Measurements from ENCODE around the gene SPEM3.

The SPEM3 gene

DNA sequence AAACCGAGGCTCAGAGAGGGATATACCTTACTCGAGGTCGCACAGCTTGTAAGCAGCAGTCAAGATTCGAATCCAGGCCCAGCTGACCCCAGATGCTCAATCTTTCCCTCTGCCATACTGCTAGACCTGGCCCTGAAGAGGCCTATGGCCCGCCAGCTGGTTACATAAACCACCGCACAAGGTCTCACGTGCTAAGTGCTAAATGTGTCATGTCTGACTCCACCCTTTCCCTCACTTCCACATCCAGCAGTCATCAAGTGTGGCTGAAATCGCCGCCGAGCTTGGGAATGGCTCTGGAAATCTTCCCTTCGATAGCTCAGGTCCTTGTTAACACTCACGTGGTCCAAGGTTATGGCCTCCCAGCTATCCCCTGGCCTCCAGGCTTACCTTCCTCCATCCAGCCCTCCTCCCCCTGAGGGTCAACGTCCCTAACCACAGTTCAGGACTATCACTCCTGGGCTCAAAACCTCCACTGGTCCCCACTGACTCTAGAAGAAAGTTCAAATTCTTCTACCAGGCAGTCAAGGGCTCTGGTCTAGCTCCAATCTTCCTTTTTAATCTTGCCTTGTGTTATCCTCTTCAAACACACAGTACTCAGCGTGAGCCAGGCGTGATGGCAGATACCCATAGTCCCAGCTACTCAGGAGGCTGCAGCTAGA lies 47.2 kb downstream of the SPEM3 start:
- Histone ChIP-seq H3K14ac (ENCODE audit: low read length in 2 of 2) (peak overlapping the region in 1 of 2 experiments; percentile 68), H2BK15ac (ENCODE audit: low read depth, poor library complexity, severe bottlenecking) (no peak overlapping the region), H4K91ac (ENCODE audit: low read length) (no peak overlapping the region), H3K4me1 (ENCODE audit: control insufficient read depth, insufficient read depth, low read depth, low read length) (peaks cover 37% of the 10 kb centered on the region), H3K9me3 (ENCODE audit: control insufficient read depth, low read length) (no peaks in the 10 kb centered on the region), H3K4me3 (ENCODE audit: insufficient read depth in 1 of 2, low read depth in 1 of 2, low read length in 2 of 2) (peak overlapping the region in 1 of 2 experiments; percentile 90), H2BK12ac (ENCODE audit: low read length in 2 of 2) (peak overlapping the region in 1 of 2 experiments; percentile 49), H3K27ac (ENCODE audit: low read length, poor library complexity, severe bottlenecking) (peak overlapping the region; percentile 28), H2AFZ (ENCODE audit: low read depth, low read length) (no peak overlapping the region), H2BK5ac (ENCODE audit: low read depth, low read length, poor library complexity, severe bottlenecking) (no peak overlapping the region), H3K23ac (ENCODE audit: low read length in 2 of 2) (no peak overlapping the region), H2BK120ac (ENCODE audit: low read depth, low read length) (no peak overlapping the region), H2AK5ac (ENCODE audit: low read length, severe bottlenecking) (peak overlapping the region; percentile 17), H3K4me2 (ENCODE audit: low read length, poor library complexity, severe bottlenecking) (no peak overlapping the region), H3K27me3 (ENCODE audit: control insufficient read depth in 1 of 2, insufficient read depth in 1 of 2, low read length in 2 of 2) (no peaks in the 10 kb centered on the region), H3K9ac (ENCODE audit: low read length) (peak overlapping the region; percentile 94), H3K36me3 (ENCODE audit: control insufficient read depth in 1 of 2, insufficient read depth in 2 of 2, low read depth in 1 of 2, low read length in 2 of 2) (peaks cover 0 to 5% of the 10 kb centered on the region in 2 experiments), H3K18ac (ENCODE audit: low read depth in 1 of 2, low read length in 2 of 2) (peak overlapping the region in 1 of 2 experiments; percentile 23), H4K8ac (ENCODE audit: low read length) (no peak overlapping the region), H3K79me1 (replicated peaks; ENCODE audit: low read length, poor library complexity, severe bottlenecking) (peaks cover 5% of the 10 kb centered on the region), H3K4ac (ENCODE audit: low read depth in 1 of 2, low read length in 2 of 2) (no peak overlapping the region)
- 91% methylated on average over 15 of the region's 15 CpGs for WGBS
- DNase-seq, result peak; percentile 54

DNA sequence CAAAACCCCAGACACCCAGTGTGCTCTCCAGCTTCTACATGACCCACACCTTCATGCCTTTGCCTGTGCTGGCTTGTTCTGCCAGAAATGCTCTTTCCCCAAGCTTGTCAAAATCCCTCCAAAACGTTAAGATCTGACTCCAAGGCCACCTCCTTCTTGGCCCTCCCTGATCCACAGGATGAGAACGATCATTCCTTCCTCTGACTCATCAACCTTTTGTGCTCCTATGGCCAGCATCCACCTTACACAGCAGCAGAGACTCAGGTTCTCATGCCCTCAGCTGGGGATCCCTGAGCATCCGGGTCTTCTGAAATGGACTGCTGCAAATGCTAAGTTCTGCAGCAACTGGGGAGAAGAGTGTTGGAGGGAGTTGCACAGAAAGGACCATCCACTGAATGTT lies 47.8 kb downstream of the SPEM3 start:
- Histone ChIP-seq H3K4me2 (ENCODE audit: low read length, poor library complexity, severe bottlenecking) (no peak overlapping the region), H3K9me3 (ENCODE audit: control insufficient read depth, low read length) (no peaks in the 10 kb centered on the region), H4K91ac (ENCODE audit: low read length) (no peak overlapping the region), H3K27ac (ENCODE audit: low read length, poor library complexity, severe bottlenecking) (no peak overlapping the region), H3K27me3 (ENCODE audit: control insufficient read depth in 1 of 2, insufficient read depth in 1 of 2, low read length in 2 of 2) (no peaks in the 10 kb centered on the region), H2AK5ac (ENCODE audit: low read length, severe bottlenecking) (peak overlapping the region; percentile 17), H4K8ac (ENCODE audit: low read length) (no peak overlapping the region), H3K9ac (ENCODE audit: low read length) (peak overlapping the region; percentile 94), H3K14ac (ENCODE audit: low read length in 2 of 2) (no peak overlapping the region), H3K4ac (ENCODE audit: low read depth in 1 of 2, low read length in 2 of 2) (no peak overlapping the region), H3K23ac (ENCODE audit: low read length in 2 of 2) (peak overlapping the region in 1 of 2 experiments; percentile 74), H2AFZ (ENCODE audit: low read depth, low read length) (no peak overlapping the region), H2BK120ac (ENCODE audit: low read depth, low read length) (no peak overlapping the region), H2BK5ac (ENCODE audit: low read depth, low read length, poor library complexity, severe bottlenecking) (no peak overlapping the region), H3K4me3 (ENCODE audit: insufficient read depth in 1 of 2, low read depth in 1 of 2, low read length in 2 of 2) (peak overlapping the region in 1 of 2 experiments; percentile 90), H2BK12ac (ENCODE audit: low read length in 2 of 2) (peak overlapping the region; percentile 49 to 63), H3K79me1 (replicated peaks; ENCODE audit: low read length, poor library complexity, severe bottlenecking) (peaks cover 3% of the 10 kb centered on the region), H3K36me3 (ENCODE audit: control insufficient read depth in 1 of 2, insufficient read depth in 2 of 2, low read depth in 1 of 2, low read length in 2 of 2) (peaks cover 0 to 5% of the 10 kb centered on the region in 2 experiments), H3K4me1 (ENCODE audit: control insufficient read depth, insufficient read depth, low read depth, low read length) (peaks cover 37% of the 10 kb centered on the region), H3K18ac (ENCODE audit: low read depth in 1 of 2, low read length in 2 of 2) (peak overlapping the region in 1 of 2 experiments; percentile 28), H2BK15ac (ENCODE audit: low read depth, poor library complexity, severe bottlenecking) (no peak overlapping the region)
- DNase-seq, result peak; percentile 55
- WGBS, result 34% methylated on average over 3 of the region's 3 CpGs

DNA sequence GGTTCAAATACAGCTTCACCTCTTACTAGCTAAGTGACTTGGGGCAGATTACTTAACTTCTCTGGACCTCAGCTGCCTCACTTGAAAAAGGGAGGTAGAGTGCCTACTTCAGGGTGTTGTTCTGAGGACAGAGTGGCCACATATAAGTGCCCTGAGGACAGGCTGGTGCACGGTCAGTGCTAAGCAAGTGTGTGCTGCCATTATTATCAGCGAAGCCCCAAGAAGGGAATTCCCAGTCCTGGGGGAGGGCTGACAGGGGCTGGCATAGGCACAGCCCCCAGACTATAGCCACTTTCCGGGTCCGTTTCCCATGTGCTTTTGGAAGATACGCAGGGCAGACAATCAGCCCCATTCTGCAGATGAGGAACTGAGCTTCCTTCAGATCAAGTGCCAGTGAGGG lies 48.3 kb downstream of the SPEM3 start:
- H3K23ac ChIP-seq (ENCODE audit: low read length in 2 of 2), result no peak overlapping the region
- peak overlapping the region; percentile 94 for H3K9ac ChIP-seq (ENCODE audit: low read length)
- no peaks in the 10 kb centered on the region for H3K27me3 ChIP-seq (ENCODE audit: control insufficient read depth in 1 of 2, insufficient read depth in 1 of 2, low read length in 2 of 2)
- H3K79me1 ChIP-seq (replicated peaks; ENCODE audit: low read length, poor library complexity, severe bottlenecking), result peaks cover 4% of the 10 kb centered on the region
- H3K36me3 ChIP-seq (ENCODE audit: control insufficient read depth in 1 of 2, insufficient read depth in 2 of 2, low read depth in 1 of 2, low read length in 2 of 2), result peaks cover 0 to 5% of the 10 kb centered on the region in 2 experiments
- H4K91ac ChIP-seq (ENCODE audit: low read length), result no peak overlapping the region
- no peak overlapping the region for H2AFZ ChIP-seq (ENCODE audit: low read depth, low read length)
- H3K4ac ChIP-seq (ENCODE audit: low read depth in 1 of 2, low read length in 2 of 2), result no peak overlapping the region
- peak overlapping the region; percentile 4 to 72 for H3K18ac ChIP-seq (ENCODE audit: low read depth in 1 of 2, low read length in 2 of 2)
- no peak overlapping the region for H2AK5ac ChIP-seq (ENCODE audit: low read length, severe bottlenecking)
- peak overlapping the region; percentile 9 to 69 for H2BK12ac ChIP-seq (ENCODE audit: low read length in 2 of 2)
- H4K8ac ChIP-seq (ENCODE audit: low read length), result no peak overlapping the region
- DNase-seq, result no peak
- no peak overlapping the region for H2BK120ac ChIP-seq (ENCODE audit: low read depth, low read length)
- H3K4me2 ChIP-seq (ENCODE audit: low read length, poor library complexity, severe bottlenecking), result peak overlapping the region; percentile 91
- peak overlapping the region in 1 of 2 experiments; percentile 90 for H3K4me3 ChIP-seq (ENCODE audit: insufficient read depth in 1 of 2, low read depth in 1 of 2, low read length in 2 of 2)
- peaks cover 37% of the 10 kb centered on the region for H3K4me1 ChIP-seq (ENCODE audit: control insufficient read depth, insufficient read depth, low read depth, low read length)
- peak overlapping the region; percentile 86 for H3K27ac ChIP-seq (ENCODE audit: low read length, poor library complexity, severe bottlenecking)
- H3K9me3 ChIP-seq (ENCODE audit: control insufficient read depth, low read length), result no peaks in the 10 kb centered on the region
- WGBS, result 96% methylated on average over 5 of the region's 5 CpGs
- no peak overlapping the region for H2BK5ac ChIP-seq (ENCODE audit: low read depth, low read length, poor library complexity, severe bottlenecking)
- no peak overlapping the region for H2BK15ac ChIP-seq (ENCODE audit: low read depth, poor library complexity, severe bottlenecking)
- H3K14ac ChIP-seq (ENCODE audit: low read length in 2 of 2), result peak overlapping the region in 1 of 2 experiments; percentile 19

DNA sequence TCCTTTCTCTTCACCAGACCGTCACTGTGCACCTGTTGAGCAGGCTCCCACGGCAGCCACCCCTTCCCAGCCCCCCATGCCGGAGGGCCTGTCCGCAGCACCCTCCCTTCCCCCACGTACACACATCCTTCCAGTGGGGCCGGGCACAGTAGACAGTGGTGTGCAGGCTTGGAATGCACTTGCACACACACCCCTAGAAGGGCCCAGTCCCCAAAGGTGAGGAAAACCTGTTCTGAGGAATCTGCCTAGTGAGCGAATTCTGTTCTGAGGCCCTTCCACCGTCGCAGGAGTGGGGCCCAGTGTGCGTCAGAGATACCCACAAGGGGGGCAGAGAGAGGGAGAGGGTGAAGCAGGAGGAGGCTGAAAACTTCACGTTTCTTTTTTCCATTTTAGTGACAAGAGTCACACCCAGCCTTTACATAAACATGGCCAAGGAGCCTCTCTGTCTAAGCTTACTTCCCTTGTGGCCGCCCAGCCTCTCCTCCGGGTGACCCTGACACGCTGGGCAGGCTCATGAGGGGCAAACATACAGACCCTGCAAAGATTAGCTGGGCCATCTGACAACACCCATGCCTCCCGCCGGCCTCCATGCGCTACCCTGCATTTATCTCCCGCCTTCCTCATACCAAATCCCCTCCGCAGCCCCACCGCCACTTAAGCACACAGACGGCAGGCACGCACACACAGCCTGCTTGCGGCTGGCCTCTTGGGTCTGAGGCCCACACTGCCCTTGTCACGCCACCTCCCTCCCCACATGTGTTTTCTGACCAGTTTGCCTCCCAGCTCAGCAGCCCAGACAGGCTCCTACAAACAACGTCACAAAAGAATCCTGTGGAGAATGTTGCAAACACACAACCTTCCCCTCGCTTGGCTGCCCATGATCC lies 49.0 kb downstream of the SPEM3 start:
- peak overlapping the region; percentile 86 for H4K8ac ChIP-seq (ENCODE audit: low read length)
- H2BK120ac ChIP-seq (ENCODE audit: low read depth, low read length), result no peak overlapping the region
- H3K9me3 ChIP-seq (ENCODE audit: control insufficient read depth, low read length), result no peaks in the 10 kb centered on the region
- H3K9ac ChIP-seq (ENCODE audit: low read length), result peak overlapping the region; percentile 94
- no peak overlapping the region for H3K23ac ChIP-seq (ENCODE audit: low read length in 2 of 2)
- H3K4me1 ChIP-seq (ENCODE audit: control insufficient read depth, insufficient read depth, low read depth, low read length), result peaks cover 41% of the 10 kb centered on the region
- H2AFZ ChIP-seq (ENCODE audit: low read depth, low read length), result no peak overlapping the region
- no peaks in the 10 kb centered on the region for H3K27me3 ChIP-seq (ENCODE audit: control insufficient read depth in 1 of 2, insufficient read depth in 1 of 2, low read length in 2 of 2)
- H3K14ac ChIP-seq (ENCODE audit: low read length in 2 of 2), result peak overlapping the region in 1 of 2 experiments; percentile 97
- peak overlapping the region; percentile 97 to 98 for H3K18ac ChIP-seq (ENCODE audit: low read depth in 1 of 2, low read length in 2 of 2)
- 27% methylated on average over 26 of the region's 26 CpGs for WGBS
- peak overlapping the region; percentile 89 to 90 for H3K4me3 ChIP-seq (ENCODE audit: insufficient read depth in 1 of 2, low read depth in 1 of 2, low read length in 2 of 2)
- peaks cover 0 to 5% of the 10 kb centered on the region in 2 experiments for H3K36me3 ChIP-seq (ENCODE audit: control insufficient read depth in 1 of 2, insufficient read depth in 2 of 2, low read depth in 1 of 2, low read length in 2 of 2)
- peak overlapping the region; percentile 86 for H3K27ac ChIP-seq (ENCODE audit: low read length, poor library complexity, severe bottlenecking)
- no peak overlapping the region for H2AK5ac ChIP-seq (ENCODE audit: low read length, severe bottlenecking)
- DNase-seq, result peak; percentile 99
- no peak overlapping the region for H2BK5ac ChIP-seq (ENCODE audit: low read depth, low read length, poor library complexity, severe bottlenecking)
- peak overlapping the region; percentile 61 to 97 for H3K4ac ChIP-seq (ENCODE audit: low read depth in 1 of 2, low read length in 2 of 2)
- peak overlapping the region; percentile 91 for H3K4me2 ChIP-seq (ENCODE audit: low read length, poor library complexity, severe bottlenecking)
- peaks cover 4% of the 10 kb centered on the region for H3K79me1 ChIP-seq (replicated peaks; ENCODE audit: low read length, poor library complexity, severe bottlenecking)
- H2BK12ac ChIP-seq (ENCODE audit: low read length in 2 of 2), result peak overlapping the region in 1 of 2 experiments; percentile 89
- H4K91ac ChIP-seq (ENCODE audit: low read length), result peak overlapping the region; percentile 94
- H2BK15ac ChIP-seq (ENCODE audit: low read depth, poor library complexity, severe bottlenecking), result peak overlapping the region; percentile 84

Data from mesenchymal stem cell (in vitro differentiated cells and primary cell).